ENCODE measurements around the gene GPR153.

Gene GPR153

DNA sequence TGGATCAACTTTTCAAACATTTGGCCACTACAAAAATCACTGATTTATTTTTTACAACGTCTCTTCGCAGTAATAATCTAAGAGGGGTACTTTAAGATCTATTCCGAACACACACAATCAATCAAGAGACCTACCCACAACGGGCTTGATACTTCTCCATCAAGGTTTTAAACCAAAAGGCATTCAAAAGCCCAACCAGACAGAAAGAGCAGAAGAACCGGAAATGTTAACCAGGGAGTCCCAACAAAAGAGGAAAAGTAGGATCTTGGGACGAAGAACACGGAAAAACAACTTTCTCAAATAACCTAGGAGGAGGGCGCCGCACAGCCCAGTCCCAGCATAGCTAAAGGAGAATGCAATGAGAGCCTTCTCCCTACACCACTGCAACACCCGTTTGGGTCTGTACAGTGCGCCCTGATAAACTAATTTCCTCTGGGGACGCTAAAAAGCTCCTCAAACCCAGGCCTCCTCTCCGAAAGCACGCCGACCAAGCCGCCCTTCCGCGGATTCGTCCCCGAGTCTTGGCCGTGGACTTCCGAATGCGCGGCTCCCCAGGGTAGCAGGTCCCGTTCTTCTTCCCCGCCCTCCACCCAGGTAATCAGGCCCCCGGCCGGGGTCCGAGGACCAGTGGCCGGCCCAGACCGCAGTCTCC is 62.1 kb downstream of the GPR153 start:
- no peak for DNase-seq

DNA sequence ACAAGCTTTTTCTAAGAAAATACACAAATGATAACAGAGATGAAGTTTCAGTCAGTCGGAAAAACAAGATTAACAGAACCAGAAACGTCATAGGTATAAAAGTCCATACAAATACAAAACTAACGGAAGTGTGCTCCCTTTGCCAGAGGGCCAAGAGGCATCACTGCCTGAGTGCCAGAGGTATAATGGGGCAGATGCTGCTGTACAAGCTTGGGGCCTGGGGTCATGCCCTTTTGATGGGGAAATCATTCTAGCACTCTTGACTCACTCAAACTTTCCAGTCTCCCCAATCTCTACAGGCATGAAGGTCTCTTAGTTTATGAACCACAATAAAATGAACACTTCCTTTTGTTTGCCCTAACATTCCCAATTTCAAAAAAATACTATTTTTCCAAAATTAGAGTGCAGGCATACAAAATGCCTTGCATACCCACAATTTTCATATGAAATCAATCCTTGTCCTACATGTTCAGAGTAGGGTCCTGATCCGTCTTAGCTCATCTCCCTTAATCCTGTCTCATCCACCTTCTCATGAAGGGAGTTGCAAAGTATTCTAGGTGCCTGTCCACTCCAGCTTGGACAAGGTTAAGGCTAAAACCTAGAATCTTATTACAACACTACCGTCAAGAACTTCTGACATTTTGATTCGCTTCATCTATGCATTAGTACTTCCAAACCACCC is 63.0 kb downstream of the GPR153 start:
- no peak for DNase-seq

All from T-helper 9 cell (primary cell).